ENCODE results near the gene FAM78A. TPM values are rescaled to one million over a fixed set of nuclear protein-coding genes. Genes with fewer than 3 reads are reported as not detected.

FAM78A gene
- total RNA-seq, 1 donor from 2014 or later = 14.6 TPM

- no peak overlapping the region for H3K4me3 ChIP-seq (ENCODE audit: low read length in 3 of 3)
Measured at GRCh38 chr9:131234799-131235479, 41.4 kb downstream of the FAM78A start.

GRCh38 chr9:131233995-131234394 is 42.3 kb downstream of the FAM78A start:
- peaks cover 24 to 35% (median 32%) of the 10 kb centered on the region in 3 donors for H3K36me3 ChIP-seq (ENCODE audit: control insufficient read depth in 3 of 3, insufficient read depth in 3 of 3, low read length in 3 of 3)
- H3K27ac ChIP-seq (ENCODE audit: low read depth, low read length) = no peak overlapping the region
- peaks cover 22 to 30% (median 29%) of the 10 kb centered on the region in 3 donors for H3K4me1 ChIP-seq (ENCODE audit: control insufficient read depth in 3 of 3, insufficient read depth in 3 of 3, low read length in 3 of 3)
- no peaks in the 10 kb centered on the region for H3K27me3 ChIP-seq (ENCODE audit: control insufficient read depth in 3 of 3, insufficient read depth in 3 of 3, low read length in 3 of 3)
- no peak overlapping the region for H3K4me3 ChIP-seq (ENCODE audit: low read length in 3 of 3)
- H3K9me3 ChIP-seq (ENCODE audit: control insufficient read depth in 3 of 3, low read length in 3 of 3) = no peaks in the 10 kb centered on the region
- H3K9ac ChIP-seq (ENCODE audit: low read depth in 1 of 3, low read length in 3 of 3) = no peak overlapping the region

More at GRCh38 chr9:131234799-131235479, 41.4 kb downstream of the FAM78A start:
- Histone ChIP-seq H3K36me3 (ENCODE audit: control insufficient read depth in 3 of 3, insufficient read depth in 3 of 3, low read length in 3 of 3) (peaks cover 24 to 30% (median 30%) of the 10 kb centered on the region in 3 donors), H3K27ac (ENCODE audit: low read depth, low read length) (peak overlapping the region; percentile 28), H3K4me1 (ENCODE audit: control insufficient read depth in 3 of 3, insufficient read depth in 3 of 3, low read length in 3 of 3) (peaks cover 22 to 35% (median 32%) of the 10 kb centered on the region in 3 donors), H3K9ac (ENCODE audit: low read depth in 1 of 3, low read length in 3 of 3) (peak overlapping the region in 1 of 3 donors; percentile 62), H3K9me3 (ENCODE audit: control insufficient read depth in 3 of 3, low read length in 3 of 3) (no peaks in the 10 kb centered on the region), H3K27me3 (ENCODE audit: control insufficient read depth in 3 of 3, insufficient read depth in 3 of 3, low read length in 3 of 3) (no peaks in the 10 kb centered on the region)

- Histone ChIP-seq H3K4me3 (ENCODE audit: low read length in 3 of 3) (no peak overlapping the region), H3K9me3 (ENCODE audit: control insufficient read depth in 3 of 3, low read length in 3 of 3) (no peaks in the 10 kb centered on the region), H3K27me3 (ENCODE audit: control insufficient read depth in 3 of 3, insufficient read depth in 3 of 3, low read length in 3 of 3) (no peaks in the 10 kb centered on the region), H3K36me3 (ENCODE audit: control insufficient read depth in 3 of 3, insufficient read depth in 3 of 3, low read length in 3 of 3) (peaks cover 24 to 39% (median 36%) of the 10 kb centered on the region in 3 donors), H3K27ac (ENCODE audit: low read depth, low read length) (no peak overlapping the region), H3K4me1 (ENCODE audit: control insufficient read depth in 3 of 3, insufficient read depth in 3 of 3, low read length in 3 of 3) (peaks cover 20 to 25% (median 25%) of the 10 kb centered on the region in 3 donors), H3K9ac (ENCODE audit: low read depth in 1 of 3, low read length in 3 of 3) (no peak overlapping the region)
Measured at GRCh38 chr9:131233556-131233955, 42.8 kb downstream of the FAM78A start.

DNA sequence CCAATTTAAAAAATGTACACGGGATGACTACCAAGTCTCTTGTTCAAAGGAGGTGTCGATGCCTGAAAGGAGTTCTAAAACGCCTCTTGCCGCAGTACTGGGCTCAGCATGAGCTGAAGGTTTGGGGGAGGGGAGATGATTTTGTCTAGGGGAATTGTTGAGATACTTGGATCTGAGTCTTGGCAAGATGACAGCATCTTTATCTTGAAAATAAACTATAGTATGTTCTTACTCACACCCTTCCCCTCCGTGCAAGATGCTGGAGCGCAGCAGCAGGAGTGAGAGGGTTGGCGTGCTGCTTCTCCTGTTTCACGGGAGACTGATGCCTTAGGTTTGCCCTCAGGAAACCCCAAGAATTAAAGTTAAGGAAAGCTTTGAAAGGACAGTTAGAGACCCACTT is 47.3 kb downstream of the FAM78A start:
- H3K4me3 ChIP-seq (ENCODE audit: low read length in 3 of 3) = no peak overlapping the region

GRCh38 chr9:131227959-131228460 is 48.3 kb downstream of the FAM78A start:
- no peak overlapping the region for H3K27ac ChIP-seq (ENCODE audit: low read depth, low read length)
- H3K9me3 ChIP-seq (ENCODE audit: control insufficient read depth in 3 of 3, low read length in 3 of 3) = no peaks in the 10 kb centered on the region
- no peaks in the 10 kb centered on the region for H3K27me3 ChIP-seq (ENCODE audit: control insufficient read depth in 3 of 3, insufficient read depth in 3 of 3, low read length in 3 of 3)
- peaks cover 14 to 31% (median 27%) of the 10 kb centered on the region in 3 donors for H3K36me3 ChIP-seq (ENCODE audit: control insufficient read depth in 3 of 3, insufficient read depth in 3 of 3, low read length in 3 of 3)
- H3K4me1 ChIP-seq (ENCODE audit: control insufficient read depth in 3 of 3, insufficient read depth in 3 of 3, low read length in 3 of 3) = peaks cover 0 to 9% (median 5%) of the 10 kb centered on the region in 3 donors
- no peak overlapping the region for H3K4me3 ChIP-seq (ENCODE audit: low read length in 3 of 3)
- H3K9ac ChIP-seq (ENCODE audit: low read depth in 1 of 3, low read length in 3 of 3) = no peak overlapping the region

More for the DNA sequence above, 47.3 kb downstream of the FAM78A start:
- Histone ChIP-seq H3K9ac (ENCODE audit: low read depth in 1 of 3, low read length in 3 of 3) (no peak overlapping the region), H3K9me3 (ENCODE audit: control insufficient read depth in 3 of 3, low read length in 3 of 3) (no peaks in the 10 kb centered on the region), H3K36me3 (ENCODE audit: control insufficient read depth in 3 of 3, insufficient read depth in 3 of 3, low read length in 3 of 3) (peaks cover 20 to 40% (median 36%) of the 10 kb centered on the region in 3 donors), H3K27ac (ENCODE audit: low read depth, low read length) (no peak overlapping the region), H3K4me1 (ENCODE audit: control insufficient read depth in 3 of 3, insufficient read depth in 3 of 3, low read length in 3 of 3) (peaks cover 0 to 9% (median 5%) of the 10 kb centered on the region in 3 donors), H3K27me3 (ENCODE audit: control insufficient read depth in 3 of 3, insufficient read depth in 3 of 3, low read length in 3 of 3) (no peaks in the 10 kb centered on the region)

DNA sequence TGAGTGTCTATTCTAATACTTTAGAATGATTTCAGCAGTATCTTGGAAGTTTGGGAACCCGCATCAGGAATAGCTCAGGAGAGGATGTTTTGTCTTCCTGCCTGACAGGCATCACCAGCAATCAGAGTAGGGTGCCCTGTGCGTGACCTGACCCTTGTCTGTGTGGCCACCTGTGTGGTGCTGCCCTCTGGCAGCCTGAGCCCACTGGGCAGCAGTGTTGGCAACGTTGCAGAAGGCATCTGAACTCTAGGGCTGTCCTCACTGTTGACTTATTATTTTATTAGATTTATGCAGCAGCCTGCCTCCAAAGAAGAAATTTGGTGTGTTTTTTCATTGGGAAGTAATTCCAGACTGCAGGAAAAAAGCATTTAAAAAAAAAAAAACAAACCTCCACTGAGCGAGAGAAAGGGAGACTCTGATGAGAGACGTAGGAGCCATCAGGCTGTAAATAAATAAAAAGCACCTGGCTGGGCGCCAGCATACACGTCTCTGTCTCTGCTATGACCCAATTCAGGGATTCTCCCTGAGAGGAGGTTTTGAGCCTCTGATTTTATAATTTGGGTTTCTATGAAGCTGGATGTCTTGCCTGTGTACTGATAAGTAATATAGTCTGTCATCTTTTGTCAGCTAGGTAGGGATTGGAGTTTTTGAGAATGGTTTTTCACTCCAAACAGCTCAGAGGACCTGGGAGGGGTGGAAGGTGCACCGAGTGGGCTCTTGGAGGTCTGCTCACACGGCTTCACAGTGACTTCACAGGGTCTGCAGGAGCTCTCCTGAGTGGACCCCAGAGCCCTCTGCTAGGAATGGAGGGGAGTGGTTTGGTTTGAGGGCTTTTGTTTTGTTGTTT is 49.0 kb downstream of the FAM78A start:
- no peaks in the 10 kb centered on the region for H3K27me3 ChIP-seq (ENCODE audit: control insufficient read depth in 3 of 3, insufficient read depth in 3 of 3, low read length in 3 of 3)
- H3K27ac ChIP-seq (ENCODE audit: low read depth, low read length) = no peak overlapping the region
- peaks cover 0 to 9% (median 5%) of the 10 kb centered on the region in 3 donors for H3K4me1 ChIP-seq (ENCODE audit: control insufficient read depth in 3 of 3, insufficient read depth in 3 of 3, low read length in 3 of 3)
- no peak overlapping the region for H3K4me3 ChIP-seq (ENCODE audit: low read length in 3 of 3)
- no peak overlapping the region for H3K9ac ChIP-seq (ENCODE audit: low read depth in 1 of 3, low read length in 3 of 3)
- H3K9me3 ChIP-seq (ENCODE audit: control insufficient read depth in 3 of 3, low read length in 3 of 3) = no peaks in the 10 kb centered on the region
- H3K36me3 ChIP-seq (ENCODE audit: control insufficient read depth in 3 of 3, insufficient read depth in 3 of 3, low read length in 3 of 3) = peaks cover 9 to 31% (median 24%) of the 10 kb centered on the region in 3 donors

DNA sequence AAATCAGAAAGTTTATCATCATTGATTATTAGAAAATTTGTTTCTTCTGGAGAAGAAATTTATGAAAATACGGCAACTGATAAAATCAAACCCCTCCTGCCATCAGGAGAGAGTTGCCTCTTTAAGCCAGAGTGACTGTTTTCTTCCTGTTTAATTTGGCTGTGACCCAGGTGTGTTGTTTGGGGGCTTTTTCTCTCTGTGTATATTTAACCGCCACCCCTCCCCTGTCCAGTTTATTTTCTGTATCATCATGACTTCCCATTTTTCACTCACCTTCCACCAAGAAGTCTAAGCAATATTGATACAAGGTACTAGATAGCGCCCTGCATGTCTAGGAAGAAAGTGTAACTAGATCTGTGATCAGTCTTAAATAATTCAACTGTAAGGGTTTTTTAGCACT is 50.1 kb downstream of the FAM78A start:
- no peaks in the 10 kb centered on the region for H3K9me3 ChIP-seq (ENCODE audit: control insufficient read depth in 3 of 3, low read length in 3 of 3)
- peaks cover 0 to 9% (median 5%) of the 10 kb centered on the region in 3 donors for H3K4me1 ChIP-seq (ENCODE audit: control insufficient read depth in 3 of 3, insufficient read depth in 3 of 3, low read length in 3 of 3)
- peaks cover 6 to 21% (median 14%) of the 10 kb centered on the region in 3 donors for H3K36me3 ChIP-seq (ENCODE audit: control insufficient read depth in 3 of 3, insufficient read depth in 3 of 3, low read length in 3 of 3)
- H3K4me3 ChIP-seq (ENCODE audit: low read length in 3 of 3) = no peak overlapping the region
- H3K27ac ChIP-seq (ENCODE audit: low read depth, low read length) = no peak overlapping the region
- no peaks in the 10 kb centered on the region for H3K27me3 ChIP-seq (ENCODE audit: control insufficient read depth in 3 of 3, insufficient read depth in 3 of 3, low read length in 3 of 3)
- H3K9ac ChIP-seq (ENCODE audit: low read depth in 1 of 3, low read length in 3 of 3) = no peak overlapping the region

DNA sequence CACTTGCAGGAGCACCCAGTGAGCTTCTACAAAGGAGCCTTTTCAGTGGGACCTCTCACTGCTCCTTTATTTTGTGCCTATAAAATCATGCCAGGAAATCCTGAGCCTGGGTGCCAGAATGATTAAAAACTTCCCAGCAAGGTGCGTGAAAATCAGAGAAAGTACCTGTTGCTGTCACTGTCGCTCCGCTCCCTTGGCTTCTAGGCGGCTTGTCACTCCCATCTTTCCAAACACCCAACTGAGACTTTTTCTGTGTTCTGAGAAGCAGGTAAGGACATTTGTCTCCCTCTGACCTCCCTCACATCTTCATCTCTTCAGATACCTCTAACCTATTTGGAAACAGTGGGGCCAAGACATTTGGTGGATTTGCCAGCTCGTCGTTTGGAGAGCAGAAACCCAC is 53.9 kb downstream of the FAM78A start:
- Histone ChIP-seq H3K27ac (ENCODE audit: low read depth, low read length) (no peak overlapping the region), H3K36me3 (ENCODE audit: control insufficient read depth in 3 of 3, insufficient read depth in 3 of 3, low read length in 3 of 3) (peaks cover 0 to 11% (median 6%) of the 10 kb centered on the region in 3 donors), H3K4me3 (ENCODE audit: low read length in 3 of 3) (no peak overlapping the region), H3K9ac (ENCODE audit: low read depth in 1 of 3, low read length in 3 of 3) (no peak overlapping the region), H3K9me3 (ENCODE audit: control insufficient read depth in 3 of 3, low read length in 3 of 3) (no peaks in the 10 kb centered on the region), H3K27me3 (ENCODE audit: control insufficient read depth in 3 of 3, insufficient read depth in 3 of 3, low read length in 3 of 3) (no peaks in the 10 kb centered on the region), H3K4me1 (ENCODE audit: control insufficient read depth in 3 of 3, insufficient read depth in 3 of 3, low read length in 3 of 3) (peaks cover 0 to 7% (median 5%) of the 10 kb centered on the region in 3 donors)

- Histone ChIP-seq H3K27ac (ENCODE audit: low read depth, low read length) (no peak overlapping the region), H3K9me3 (ENCODE audit: control insufficient read depth in 3 of 3, low read length in 3 of 3) (no peaks in the 10 kb centered on the region), H3K9ac (ENCODE audit: low read depth in 1 of 3, low read length in 3 of 3) (no peak overlapping the region), H3K36me3 (ENCODE audit: control insufficient read depth in 3 of 3, insufficient read depth in 3 of 3, low read length in 3 of 3) (peaks cover 0 to 11% (median 6%) of the 10 kb centered on the region in 3 donors), H3K27me3 (ENCODE audit: control insufficient read depth in 3 of 3, insufficient read depth in 3 of 3, low read length in 3 of 3) (no peaks in the 10 kb centered on the region), H3K4me1 (ENCODE audit: control insufficient read depth in 3 of 3, insufficient read depth in 3 of 3, low read length in 3 of 3) (peaks cover 0 to 4% (median 0%) of the 10 kb centered on the region in 3 donors), H3K4me3 (ENCODE audit: low read length in 3 of 3) (no peak overlapping the region)
Measured at GRCh38 chr9:131220485-131220884, 55.8 kb downstream of the FAM78A start.
